ENCODE data around the gene UBE2F.
"Not testable (repeated sequence)": the region's sequence is repeated elsewhere in the genome, so short reads cannot be mapped to it uniquely, and the experiment has no call there.

The UBE2F gene

DNA sequence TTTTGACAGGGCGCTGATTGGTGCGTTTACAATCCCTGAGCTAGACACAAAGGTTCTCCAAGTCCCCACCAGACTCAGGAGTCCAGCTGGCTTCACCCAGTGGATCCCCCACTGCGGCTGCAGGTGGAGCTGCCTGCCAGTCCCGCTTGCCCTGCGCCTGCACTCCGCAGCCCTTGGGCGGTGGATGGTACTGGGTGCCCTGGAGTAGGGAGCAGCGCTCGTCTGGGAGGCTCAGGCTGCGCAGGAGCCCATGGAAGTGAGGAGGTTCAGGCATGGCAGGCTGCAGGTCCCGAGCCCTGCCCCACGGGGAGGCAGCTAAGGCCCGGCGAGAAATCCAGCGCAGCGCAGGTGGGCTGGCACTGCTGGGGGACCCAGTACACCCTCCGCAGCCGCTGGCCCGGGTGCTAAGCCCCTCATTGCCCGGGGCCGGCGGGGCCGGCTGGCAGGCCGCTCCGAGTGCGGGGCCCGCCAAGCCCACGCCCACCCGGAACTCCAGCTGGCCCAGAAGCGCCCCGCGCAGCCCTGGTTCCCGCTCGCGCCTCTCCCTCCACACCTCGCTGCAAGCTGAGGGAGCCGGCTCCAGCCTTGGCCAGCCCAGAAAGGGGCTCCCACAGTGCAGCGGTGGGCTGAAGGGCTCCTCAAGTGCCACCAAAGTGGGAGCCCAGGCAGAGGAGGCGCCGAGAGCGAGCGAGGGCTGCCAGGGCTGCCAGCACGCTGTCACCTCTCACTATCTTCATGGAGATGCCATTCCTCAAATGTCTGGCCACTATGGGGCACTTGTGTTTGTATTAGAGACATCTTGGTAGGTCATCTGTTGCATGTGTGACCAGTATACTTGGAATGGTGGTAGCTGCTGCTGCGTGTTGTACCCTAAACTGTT, 91.1 kb downstream of the UBE2F start:
- not testable (repeated sequence) for DNase-seq

DNA sequence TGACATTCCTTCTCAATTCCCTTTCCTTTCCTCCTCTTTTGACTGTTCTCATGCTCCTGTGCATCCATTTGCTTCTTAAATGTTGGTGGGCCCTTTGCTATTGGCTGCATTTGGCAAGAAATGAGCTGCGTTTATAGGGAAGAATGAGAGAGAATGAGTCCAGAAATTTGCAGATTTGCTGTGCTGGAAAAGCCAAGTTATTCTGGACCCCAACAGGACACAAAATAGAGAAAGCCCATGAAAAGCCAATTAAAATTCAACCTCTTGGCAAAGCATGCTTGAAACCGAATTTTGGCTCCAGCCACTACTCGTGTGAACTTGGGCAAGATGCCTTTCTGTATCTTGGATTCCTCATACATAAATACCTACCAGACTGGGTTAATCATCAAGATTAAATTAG, 92.7 kb downstream of the UBE2F start:
- DNase-seq, result no peak

DNA sequence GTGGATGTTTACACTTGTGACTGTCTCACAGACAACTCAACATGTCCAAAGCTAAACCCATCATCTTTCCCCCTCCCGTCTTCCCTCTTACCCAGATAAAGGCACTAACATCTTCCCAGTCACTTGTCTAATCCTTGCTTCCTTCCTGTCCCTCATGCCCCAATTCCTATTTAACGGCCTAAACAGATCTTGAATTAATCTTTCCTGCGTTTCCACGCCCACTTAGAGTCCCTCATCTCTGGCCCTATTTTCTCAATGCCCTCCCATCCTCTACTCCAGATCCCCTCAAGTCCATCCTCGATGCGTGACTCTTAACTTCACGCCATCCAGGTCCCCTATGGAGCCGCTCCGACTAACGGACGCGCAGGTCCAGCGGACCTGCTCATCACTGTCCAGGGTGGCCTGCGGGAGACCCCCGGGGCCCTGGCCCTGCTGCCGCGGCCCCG, 93.3 kb downstream of the UBE2F start:
- DNase-seq, result no peak

DNA sequence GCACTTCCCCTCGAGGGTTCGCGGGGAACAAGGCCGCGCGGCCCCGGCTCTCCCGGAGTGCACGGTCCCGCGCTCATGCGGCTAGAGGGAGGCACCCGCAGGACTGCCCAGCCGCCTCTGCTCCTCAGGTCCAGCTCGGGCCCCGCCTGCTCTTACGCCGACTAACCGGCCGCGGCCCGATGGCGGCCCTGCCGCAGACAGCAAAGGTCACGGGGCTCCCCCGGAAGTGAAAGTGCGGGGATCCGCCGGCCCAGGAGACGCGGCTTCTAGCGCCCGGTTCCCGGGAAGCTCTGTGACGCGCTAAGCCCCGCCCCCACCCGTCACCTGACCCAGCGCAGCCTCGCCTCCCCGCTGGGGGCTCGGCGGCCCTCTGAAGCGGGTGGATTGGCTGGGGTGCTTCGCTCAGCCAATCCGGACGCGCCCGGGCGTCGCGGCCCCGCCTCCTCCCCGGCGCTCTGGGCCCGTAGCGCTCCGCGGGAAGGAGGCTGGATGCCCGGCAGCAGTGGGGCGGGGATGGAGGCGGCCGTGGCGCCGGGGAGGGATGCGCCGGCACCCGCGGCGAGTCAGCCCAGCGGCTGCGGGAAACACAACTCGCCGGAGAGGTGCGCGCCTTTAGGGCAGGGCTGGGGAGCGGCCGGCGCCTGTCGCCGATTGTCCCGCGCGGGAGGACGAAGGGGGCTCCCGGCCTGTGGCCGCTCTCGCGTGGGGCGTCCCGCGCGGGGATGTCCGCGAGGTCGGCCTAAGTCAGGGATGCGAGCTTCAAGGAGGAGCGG, 93.9 kb downstream of the UBE2F start, which contains the start of gene SCLY:
TSS of gene SCLY (plus strand) at position 460 of the 773 bp plus-strand sequence. CDS start at position 514, 54 bp downstream.
- peak; percentile 97 for DNase-seq

DNA sequence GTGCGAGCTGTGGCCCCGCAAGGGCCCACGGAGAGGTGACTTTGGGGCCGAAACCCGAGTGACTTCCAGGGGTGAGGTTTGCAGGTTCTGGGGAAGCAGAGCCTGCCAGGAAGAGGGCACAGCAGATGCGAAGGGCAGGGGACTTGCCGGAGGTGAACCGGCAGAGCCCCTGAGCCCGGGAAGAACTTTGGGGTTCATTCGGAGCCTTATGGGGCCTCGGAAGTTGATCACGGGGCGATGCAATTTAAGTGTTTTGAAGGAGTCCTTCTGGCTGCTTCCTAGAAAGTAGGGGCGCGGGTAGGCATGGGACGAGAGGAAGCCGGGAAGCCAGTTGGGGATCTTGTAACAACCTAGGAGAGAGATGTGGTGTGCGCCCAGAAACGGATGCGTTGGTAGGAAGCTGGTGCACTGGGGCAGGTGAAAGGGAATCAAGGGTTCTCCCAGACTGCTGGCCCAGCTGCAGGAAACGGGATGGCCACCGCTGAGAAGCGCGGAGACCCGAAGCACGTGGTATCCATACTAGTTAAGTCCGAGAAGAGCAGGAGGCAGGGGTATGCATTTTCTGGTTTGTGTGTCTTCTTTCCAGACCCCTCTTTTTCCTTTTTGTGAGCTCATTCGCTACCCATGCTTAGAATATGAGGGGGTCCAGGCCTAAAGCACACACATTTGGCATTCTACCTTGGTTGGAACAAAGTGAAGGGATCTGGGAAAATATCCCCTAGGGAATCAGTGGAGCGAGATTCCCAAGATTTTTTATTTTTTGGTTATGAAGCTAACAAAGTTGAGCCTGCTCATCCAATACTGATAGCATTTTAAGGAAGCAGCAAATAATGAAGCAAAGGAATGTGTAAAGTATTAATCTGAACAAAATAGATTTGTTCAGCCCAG, 94.7 kb downstream of the UBE2F start:
- peak; percentile 15 for DNase-seq

DNA sequence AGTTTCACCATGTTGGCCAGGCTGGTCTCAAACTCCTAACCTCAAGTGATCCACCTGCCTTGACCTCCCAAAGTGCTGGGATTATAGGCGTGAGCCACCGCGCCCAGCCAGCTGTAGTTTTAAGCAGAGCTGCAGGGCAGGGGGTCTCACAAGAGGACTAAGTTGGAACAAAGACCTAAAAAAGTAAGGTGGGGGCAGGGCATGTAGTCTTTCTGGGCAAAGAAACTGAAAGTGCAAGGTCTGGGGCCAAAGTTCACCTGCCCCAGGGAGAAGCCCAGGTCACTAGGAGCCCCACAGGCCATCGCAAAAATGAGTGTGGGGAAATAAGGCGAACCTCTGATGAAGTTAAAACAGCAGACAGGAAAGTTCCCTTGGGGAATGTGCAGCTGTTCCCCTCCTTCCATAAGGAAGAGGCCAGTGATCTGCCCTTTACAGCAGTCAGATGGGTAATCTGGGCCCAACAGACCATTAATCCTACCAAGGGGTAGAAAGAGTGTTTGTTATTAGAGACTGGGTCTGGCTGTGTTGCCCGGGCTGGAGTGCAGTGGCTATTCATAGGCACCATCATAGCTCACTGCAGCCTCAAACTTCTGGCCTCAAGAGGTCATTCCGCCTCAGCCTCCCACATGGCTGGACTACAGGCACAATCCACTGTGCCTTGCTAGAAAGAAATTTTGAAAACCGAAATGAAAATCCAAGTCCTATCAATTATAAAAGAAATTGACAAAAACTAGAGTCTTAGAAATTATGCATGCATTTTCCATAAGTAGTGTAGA, 96.8 kb downstream of the UBE2F start:
- DNase-seq, result no peak

DNA sequence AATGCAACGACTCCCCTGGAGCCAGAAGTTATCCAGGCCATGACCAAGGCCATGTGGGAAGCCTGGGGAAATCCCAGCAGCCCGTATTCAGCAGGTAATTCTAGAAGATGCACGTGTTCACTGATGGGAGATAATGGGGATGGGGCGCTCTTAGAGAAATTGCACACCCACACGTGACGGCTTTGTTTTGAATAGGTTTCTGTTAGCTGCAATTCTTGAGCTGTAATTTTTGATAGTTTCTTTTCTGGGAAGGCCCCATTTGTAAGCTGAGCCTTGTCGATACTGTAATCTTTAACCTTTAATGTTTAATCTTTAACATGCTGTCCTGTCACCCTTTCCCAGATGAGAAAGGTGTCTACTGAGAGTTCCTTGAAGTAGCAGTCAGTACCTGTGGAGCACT, 97.6 kb downstream of the UBE2F start:
- no peak for DNase-seq

DNA sequence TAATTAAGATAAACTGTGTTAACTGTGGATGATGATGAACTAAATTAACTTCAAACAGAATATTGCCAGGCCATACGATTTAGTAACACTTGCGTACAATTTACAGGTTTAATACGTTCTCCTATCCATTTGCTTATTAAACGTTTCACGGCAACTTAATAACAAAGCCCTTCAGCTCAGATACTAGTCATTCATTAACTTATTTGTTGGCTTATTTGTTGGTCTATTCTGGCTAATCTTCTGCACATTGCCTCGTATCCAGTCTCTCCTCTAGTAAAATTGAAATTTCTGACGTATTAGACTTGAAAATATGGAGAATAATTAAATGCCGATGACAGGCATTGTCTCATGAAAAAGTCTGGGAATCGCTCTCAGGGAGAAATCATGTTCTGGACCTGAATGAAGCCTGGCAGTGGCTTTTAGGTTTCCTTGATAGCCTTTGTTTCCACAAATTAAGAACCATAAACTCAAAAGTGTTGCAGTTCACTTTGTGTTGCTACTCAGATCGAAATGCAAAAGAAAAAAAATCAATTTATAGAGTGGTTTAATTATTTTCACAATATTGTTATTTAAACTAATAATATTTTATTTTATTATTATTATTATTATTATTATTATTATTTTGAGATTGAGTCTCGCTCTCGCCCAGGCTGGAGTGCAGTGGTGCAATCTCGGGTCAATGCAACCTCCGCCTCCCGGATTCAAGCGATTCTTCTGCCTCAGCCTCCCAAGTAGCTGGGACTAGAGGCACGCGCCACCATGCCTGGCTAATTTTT, 98.4 kb downstream of the UBE2F start:
- DNase-seq, result no peak

DNA sequence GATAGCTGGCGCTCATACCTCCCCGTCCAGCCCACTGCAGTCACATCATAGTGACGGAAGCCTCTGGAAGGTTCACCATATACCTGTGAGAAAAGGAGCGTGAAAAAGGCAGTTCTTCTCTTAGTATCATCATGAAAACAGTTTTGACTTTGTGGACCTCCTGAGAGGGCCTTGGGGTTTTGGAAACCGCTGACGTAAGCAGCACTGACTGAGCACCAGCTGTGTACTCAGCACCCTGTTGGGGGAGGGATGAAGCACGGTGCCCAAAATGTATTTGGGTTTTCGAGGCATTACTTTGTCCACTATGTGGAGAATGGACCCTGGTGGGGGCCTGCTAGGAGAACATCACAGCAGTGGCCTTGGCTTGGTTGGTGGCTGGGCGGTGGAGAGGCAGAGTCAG, 99.4 kb downstream of the UBE2F start:
- no peak for DNase-seq

DNA sequence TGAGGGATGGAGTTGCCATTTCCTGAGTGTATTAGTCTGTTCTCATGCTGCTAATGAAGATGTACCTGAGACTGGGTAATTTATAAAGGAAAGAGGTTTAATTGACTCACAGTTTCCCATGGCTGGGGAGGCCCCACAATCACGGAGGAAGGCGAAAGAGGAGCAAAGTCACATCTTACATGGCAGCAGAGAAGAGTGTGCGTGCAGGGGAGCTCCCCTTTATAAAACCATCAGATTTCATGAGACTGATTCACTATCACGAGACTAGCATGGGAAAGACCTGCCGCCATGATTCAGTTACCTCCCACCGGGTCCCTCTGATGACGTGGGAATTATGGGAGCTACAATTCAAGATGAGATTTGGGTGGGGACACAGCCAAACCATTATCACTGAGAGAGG, 99.9 kb downstream of the UBE2F start:
- not testable (repeated sequence) for DNase-seq

DNA sequence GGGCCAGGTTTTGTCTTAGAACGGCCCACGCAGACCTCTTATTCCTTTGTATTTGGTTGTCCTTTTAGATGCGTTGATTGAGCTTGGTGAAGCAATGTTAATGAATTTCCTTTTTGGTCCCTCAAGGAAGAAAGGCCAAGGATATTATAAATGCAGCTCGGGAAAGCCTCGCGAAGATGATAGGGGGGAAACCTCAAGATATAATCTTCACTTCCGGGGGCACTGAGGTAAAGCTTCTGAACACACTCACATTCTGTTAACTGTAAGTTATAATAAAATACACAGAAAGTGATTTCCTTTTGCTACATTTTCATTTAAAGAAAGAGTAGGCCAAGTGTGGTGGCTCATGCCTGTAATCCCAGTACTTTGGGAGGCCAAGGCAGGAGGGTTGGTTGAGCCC, 101.1 kb downstream of the UBE2F start:
- no peak for DNase-seq

DNA sequence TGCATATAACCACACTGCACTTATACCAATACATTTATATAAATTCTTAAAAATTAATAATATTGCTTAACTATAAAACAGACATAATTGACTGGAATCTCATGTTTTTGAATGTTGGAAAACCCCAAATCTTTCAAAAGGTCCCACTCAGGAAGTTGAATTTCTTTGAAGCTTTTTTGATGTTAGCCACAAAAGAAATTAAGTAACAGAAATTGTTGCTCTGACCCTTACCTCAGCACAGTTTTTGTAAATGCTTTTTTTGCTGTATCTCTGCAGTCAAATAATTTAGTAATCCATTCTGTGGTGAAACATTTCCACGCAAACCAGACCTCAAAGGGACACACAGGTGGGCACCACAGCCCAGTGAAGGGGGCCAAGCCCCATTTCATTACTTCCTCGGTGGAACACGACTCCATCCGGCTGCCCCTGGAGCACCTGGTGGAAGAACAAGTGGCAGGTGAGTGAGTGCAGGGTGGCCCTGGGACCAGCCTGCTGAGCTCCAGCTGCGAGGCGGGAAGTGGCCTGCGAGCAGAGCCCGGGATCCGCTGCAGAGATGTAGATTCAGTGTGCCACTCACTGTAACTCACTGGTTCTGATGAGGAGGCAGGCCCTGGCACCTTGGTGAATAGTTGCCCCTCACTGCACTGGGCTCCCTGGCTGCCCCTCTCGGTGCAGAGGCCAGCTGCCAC, 102.4 kb downstream of the UBE2F start:
- DNase-seq, result no peak

DNA sequence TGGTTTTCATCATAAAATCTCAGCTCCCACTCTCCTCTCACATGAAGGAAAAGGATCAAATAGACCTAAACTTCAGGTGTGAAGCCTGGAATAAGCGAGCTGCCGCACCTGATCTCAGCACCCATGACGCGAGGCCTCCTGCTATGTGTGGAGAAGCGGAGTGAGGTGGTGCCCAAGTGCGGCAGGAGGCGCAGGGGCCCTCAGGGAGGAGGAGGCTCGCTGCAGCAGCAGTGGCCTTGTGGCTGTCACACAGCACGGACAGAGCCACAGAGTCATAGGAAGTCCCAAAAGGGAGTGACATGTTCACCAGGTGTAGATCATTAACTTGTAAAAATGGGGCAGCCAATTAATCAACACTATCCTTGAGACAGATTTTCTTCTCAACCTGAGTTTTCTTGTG, 103.1 kb downstream of the UBE2F start:
- DNase-seq, result no peak

DNA sequence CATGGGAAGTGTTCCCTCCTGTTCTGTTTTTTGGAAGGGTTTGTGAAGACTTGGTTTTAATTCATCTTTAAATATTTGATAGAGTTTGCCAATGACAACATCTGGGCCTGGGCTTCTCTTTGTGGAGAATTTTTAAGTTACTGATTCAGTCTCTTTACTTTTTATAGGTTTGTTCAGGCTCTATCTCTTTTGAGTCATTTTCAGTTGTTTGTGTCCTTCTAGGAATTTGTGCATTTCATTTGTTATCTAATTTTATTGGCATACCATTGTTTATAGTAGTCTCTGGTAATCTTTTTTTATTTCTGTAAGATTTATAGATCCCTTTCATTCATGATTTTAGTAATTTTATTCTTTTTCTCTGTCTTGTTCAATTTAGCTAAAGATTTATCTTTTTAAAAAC, 108.6 kb downstream of the UBE2F start:
- no peak for DNase-seq

DNA sequence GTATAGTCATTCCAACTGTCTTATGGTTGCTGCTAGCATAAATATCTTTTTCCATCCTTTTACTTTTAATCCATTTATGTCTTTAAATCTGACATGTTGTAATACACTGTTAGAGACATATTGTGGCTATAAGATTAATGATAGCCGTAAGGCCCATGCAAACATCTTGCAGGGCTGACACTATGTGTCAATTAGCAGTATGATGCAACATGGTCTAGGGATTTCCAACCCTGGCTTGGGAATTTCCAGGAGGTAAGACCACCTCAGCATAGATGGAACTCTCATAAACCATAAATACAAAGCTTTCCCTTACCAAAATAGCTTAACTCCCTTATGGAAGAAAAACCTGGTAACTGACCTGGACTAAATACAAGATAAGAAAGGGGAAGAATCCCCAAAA, 110.5 kb downstream of the UBE2F start:
- DNase-seq, result no peak

DNA sequence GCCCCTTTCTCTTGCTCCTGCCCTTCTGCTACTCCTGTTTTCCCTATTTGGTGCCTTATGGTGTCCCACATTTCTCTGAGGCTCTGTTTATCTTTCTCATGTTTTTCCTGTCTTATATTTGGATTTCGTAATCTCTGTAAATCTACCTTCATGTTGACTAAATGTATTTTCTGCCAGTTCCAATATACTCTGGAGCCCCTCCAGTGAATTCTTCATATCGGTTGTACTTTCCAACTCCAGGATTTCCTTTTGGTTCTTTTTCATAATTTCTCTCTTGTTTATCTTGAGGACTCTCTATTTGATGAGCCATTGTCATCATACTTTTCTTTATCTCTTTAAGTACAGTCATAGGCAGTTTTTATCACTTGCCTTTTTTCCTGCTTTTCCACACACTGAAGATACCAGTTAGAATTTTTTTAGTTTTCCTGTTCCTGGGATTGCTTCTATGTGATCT, 113.1 kb downstream of the UBE2F start:
- DNase-seq, result no peak

DNA sequence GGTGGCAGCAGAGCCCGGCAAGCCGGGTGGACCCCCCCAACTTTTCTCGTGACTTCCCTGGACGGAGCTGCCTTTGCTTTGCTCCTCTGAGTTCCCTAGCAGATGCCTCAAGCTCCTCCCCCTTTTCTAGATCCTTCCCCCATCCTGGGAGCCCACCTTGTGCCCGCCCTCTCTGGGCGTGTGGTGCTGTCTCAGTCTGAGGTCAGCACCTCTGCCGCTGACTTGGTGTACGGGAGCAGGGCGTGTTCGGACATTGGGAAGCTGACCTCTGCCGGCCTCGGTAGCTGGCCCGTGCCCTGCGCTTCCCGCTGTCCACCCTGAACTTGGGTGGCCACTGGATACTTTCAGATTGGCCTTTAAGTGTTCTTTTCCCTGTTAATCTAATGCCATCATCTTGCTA, 113.7 kb downstream of the UBE2F start:
- DNase-seq, result no peak

DNA sequence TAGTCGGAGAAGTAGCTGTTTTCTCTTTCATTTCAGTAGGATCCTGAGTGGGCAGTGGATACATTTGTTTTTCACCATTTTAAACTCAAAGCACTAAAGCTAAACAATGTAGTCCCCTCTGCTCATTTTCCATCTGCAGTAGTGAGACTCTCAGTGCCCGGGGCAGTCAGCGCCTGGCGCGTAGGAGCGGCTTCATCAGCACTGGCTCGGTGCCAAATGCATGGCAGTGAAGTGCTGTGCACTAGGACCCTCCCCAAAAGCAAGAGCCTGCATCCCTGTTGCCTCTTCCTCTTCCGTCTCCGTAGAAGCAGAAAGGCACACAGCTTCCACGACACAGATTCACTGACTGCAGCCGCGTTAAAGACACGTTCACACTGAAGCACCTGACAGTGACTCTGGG, 114.3 kb downstream of the UBE2F start:
- no peak for DNase-seq

DNA sequence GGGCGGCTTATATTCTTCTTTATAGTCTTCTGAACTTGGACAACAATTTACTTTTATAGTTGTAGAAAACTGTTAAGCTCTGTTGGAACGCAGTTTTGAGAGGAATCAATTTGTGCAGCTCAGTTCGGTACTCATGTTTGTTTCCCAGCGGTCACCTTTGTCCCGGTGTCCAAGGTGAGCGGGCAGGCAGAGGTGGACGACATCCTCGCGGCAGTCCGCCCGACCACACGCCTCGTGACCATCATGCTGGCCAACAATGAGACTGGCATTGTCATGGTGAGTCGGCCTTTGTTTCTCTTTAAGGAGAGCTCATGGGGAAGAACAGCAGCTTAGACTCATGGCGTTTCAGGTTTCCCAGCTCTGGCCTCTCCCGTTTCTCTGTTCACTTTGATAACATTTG, 114.7 kb downstream of the UBE2F start:
- no peak for DNase-seq

DNA sequence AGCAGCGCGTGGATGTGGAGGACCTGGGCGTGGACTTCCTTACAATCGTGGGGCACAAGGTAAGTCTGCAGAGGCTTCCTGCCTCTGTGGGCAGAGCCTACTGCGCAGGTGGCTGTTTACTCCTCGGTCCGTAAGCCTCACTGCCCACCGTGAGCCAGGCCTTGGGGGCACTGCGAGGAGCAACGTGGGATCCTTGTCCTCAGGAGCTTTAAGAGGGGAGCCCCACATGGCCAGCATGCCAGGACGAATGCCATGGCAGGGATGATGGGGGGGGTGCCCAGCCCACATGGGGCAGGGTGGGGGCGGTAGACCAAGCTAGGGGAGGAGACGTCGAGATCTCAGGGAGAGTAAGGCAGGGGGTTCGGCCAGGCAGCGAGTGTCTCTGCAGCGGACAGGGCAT, 115.3 kb downstream of the UBE2F start:
- no peak for DNase-seq

DNA sequence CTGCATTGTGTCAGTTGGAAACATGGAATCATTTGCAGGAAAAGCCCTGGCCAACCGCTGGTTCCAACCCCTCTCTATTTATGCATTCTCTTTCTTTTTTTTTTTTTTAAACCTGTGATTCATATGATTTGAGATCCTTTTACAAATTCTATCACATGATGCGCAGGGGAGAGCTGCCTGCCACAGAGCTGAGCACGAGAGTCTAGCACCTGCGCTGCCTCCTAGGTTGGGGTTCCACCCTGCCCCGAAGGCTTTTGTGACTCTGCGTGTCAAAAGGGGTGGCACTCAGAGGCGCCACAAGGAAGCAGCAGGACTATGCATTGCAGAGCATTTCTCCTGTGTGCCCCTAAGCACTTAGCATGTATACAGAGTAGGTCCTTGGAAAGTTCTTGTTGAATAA, 116.0 kb downstream of the UBE2F start:
- no peak for DNase-seq

All from T-helper 9 cell (primary cell).